ENCODE data around the gene ACP1. TPM values are rescaled to one million over a fixed set of nuclear protein-coding genes. Genes with fewer than 3 reads are reported as not detected.

The ACP1 gene
- total RNA-seq, 2 experiments from 2014 or later, result 89.7 to 93.2 TPM

DNA sequence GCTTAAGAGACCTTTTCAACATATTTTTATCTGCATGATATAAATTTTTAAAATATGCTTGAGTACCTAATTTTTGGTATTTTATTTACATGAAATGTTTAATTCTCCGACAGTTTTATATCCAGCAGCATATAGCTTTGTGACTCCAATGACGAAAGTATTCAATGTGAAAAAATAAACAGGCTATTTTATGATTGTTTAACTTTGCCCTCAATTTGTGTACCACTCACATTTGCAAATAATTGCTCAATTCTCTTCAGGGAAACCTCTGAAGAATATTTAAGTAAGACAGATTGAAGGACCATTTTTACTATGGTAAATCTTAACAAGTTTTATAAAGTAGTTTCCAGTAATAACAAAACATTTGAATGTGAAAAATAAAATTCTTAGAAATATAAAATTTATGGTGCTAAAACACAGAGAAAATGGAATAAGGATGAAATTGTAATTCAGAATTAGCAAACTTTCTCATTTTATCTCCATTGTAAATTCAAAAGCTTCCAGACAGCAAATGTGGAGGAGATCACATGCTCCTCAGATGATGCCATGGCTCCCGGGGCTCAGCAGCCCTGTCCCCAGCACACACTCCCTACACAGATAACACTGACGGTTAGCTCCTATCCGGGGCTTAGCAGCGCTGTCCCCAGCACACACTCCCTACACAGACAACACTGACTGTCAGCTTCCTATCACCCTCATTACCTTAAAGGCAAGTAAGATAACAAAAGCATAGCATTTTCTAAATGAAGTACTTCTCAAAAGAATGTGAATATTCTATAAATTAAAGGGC lies 40.6 kb upstream of the ACP1 start:
- no peak overlapping the region for H3K4me3 ChIP-seq (ENCODE audit: low read length)
- CTCF ChIA-PET, result no interaction called here
- H3K36me3 ChIP-seq (ENCODE audit: insufficient read depth, low read length), result peaks cover 16% of the 10 kb centered on the region
- H3K4me3 Mint-ChIP-seq, result no peak overlapping the region
- no peaks in the 10 kb centered on the region for H3K4me1 Mint-ChIP-seq (ENCODE audit: low read depth)
- no peaks in the 10 kb centered on the region for H3K27me3 ChIP-seq (ENCODE audit: control insufficient read depth in 1 of 2, insufficient read depth in 2 of 2, low read length in 2 of 2)
- ATAC-seq (ENCODE audit: poor library complexity) (no peak), DNase-seq (no peak)
- intact Hi-C loops (cut with DNase I, micrococcal nuclease), result no loop called here
- H3K27ac Mint-ChIP-seq, result no peak overlapping the region
- no peaks in the 10 kb centered on the region for H3K9me3 ChIP-seq (ENCODE audit: control insufficient read depth in 1 of 2, insufficient read depth in 1 of 2, low read length in 2 of 2)
- no peaks in the 10 kb centered on the region for H3K27me3 Mint-ChIP-seq
- no peaks in the 10 kb centered on the region for H3K9me3 Mint-ChIP-seq
- peaks cover 85% of the 10 kb centered on the region for H3K36me3 Mint-ChIP-seq (ENCODE audit: low read depth)
- H3K27ac ChIP-seq (ENCODE audit: low read depth in 1 of 2, low read length in 2 of 2), result no peak overlapping the region
- TF ChIP-seq, protein P1, sequence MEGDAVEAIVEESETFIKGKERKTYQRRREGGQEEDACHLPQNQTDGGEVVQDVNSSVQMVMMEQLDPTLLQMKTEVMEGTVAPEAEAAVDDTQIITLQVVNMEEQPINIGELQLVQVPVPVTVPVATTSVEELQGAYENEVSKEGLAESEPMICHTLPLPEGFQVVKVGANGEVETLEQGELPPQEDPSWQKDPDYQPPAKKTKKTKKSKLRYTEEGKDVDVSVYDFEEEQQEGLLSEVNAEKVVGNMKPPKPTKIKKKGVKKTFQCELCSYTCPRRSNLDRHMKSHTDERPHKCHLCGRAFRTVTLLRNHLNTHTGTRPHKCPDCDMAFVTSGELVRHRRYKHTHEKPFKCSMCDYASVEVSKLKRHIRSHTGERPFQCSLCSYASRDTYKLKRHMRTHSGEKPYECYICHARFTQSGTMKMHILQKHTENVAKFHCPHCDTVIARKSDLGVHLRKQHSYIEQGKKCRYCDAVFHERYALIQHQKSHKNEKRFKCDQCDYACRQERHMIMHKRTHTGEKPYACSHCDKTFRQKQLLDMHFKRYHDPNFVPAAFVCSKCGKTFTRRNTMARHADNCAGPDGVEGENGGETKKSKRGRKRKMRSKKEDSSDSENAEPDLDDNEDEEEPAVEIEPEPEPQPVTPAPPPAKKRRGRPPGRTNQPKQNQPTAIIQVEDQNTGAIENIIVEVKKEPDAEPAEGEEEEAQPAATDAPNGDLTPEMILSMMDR (IDR thresholded peaks at IDR 0.05), result no peak
- POLR2A ChIA-PET, result no interaction called here
- H3K4me1 ChIP-seq (ENCODE audit: insufficient read depth, low read length), result no peaks in the 10 kb centered on the region

DNA sequence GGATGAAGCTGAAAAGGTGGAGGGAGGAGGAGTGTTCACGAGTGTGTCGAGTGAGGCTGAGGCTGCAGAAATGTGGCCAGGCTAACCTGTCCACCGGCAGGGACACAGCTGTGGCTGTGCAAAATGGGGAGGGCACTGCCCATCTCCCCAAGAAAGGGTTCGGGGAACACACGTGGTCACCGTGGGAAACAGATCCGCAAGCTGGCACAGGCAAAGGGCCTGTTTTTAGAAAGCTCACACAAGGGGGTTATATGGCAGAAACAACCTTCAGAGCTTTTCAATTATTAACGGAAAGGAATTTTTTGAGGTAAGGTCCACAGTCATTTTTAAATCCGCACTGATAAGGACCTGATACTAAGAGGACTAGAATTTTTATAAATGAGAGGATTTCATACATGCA lies 36.6 kb upstream of the ACP1 start:
- Histone ChIP-seq H3K27me3 (ENCODE audit: control insufficient read depth in 1 of 2, insufficient read depth in 2 of 2, low read length in 2 of 2) (no peaks in the 10 kb centered on the region), H3K4me3 (ENCODE audit: low read length) (no peak overlapping the region), H3K27ac (ENCODE audit: low read depth in 1 of 2, low read length in 2 of 2) (no peak overlapping the region), H3K36me3 (ENCODE audit: insufficient read depth, low read length) (peaks cover 13% of the 10 kb centered on the region), H3K9me3 (ENCODE audit: control insufficient read depth in 1 of 2, insufficient read depth in 1 of 2, low read length in 2 of 2) (no peaks in the 10 kb centered on the region), H3K4me1 (ENCODE audit: insufficient read depth, low read length) (no peaks in the 10 kb centered on the region)
- intact Hi-C loops (cut with DNase I, micrococcal nuclease), result no loop called here
- ChIA-PET CTCF (no interaction called here), POLR2A (no interaction called here)
- Mint-ChIP-seq H3K36me3 (ENCODE audit: low read depth) (peaks cover 89% of the 10 kb centered on the region), H3K4me1 (ENCODE audit: low read depth) (no peaks in the 10 kb centered on the region), H3K27me3 (no peaks in the 10 kb centered on the region), H3K9me3 (no peaks in the 10 kb centered on the region), H3K4me3 (no peak overlapping the region), H3K27ac (no peak overlapping the region)
- TF ChIP-seq, protein P1 (IDR thresholded peaks at IDR 0.05), result no peak
- DNase-seq (no peak), ATAC-seq (ENCODE audit: poor library complexity) (no peak)

DNA sequence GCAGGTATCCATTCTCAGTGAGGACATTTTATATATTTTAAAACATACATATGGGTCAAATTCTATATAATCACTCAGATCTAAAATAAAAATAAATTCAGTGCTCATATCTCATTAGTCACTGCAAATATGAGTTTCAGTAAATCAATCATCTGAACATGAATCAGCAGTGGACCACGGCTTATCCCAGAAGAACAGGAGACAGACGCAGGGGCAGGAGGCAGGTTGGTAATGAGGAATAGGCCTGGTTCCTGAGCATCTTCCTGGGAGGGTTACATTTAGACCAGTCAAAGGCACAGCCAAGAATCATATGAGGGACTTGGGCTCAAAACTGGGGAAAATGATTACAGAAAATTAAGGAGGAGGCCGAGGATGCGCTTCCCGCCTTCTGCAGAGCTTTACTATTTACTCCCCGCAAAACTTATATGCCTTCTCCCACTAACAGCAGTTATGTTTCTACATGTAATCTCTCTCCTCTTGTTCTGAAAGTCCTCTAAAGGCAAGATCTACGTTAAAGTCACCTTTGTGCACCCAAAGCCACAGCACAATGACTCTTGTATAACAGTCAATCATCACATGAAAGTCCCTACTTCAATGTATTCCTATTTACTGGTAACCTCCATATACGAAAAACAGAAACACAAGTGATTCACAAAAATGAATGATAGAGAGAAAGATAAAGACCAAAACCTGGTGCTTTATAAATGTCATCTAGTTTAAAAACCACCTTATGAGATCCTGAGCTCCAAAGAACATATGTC lies 36.0 kb upstream of the ACP1 start:
- no peak for ATAC-seq (ENCODE audit: poor library complexity)
- POLR2A ChIA-PET, result no interaction called here
- no peak overlapping the region for H3K27ac ChIP-seq (ENCODE audit: low read depth in 1 of 2, low read length in 2 of 2)

More for the DNA sequence above, 36.0 kb upstream of the ACP1 start:
- H3K27ac Mint-ChIP-seq, result no peak overlapping the region
- no peak for DNase-seq
- Histone ChIP-seq H3K27me3 (ENCODE audit: control insufficient read depth in 1 of 2, insufficient read depth in 2 of 2, low read length in 2 of 2) (no peaks in the 10 kb centered on the region), H3K36me3 (ENCODE audit: insufficient read depth, low read length) (peaks cover 12% of the 10 kb centered on the region), H3K4me1 (ENCODE audit: insufficient read depth, low read length) (no peaks in the 10 kb centered on the region), H3K9me3 (ENCODE audit: control insufficient read depth in 1 of 2, insufficient read depth in 1 of 2, low read length in 2 of 2) (no peaks in the 10 kb centered on the region), H3K4me3 (ENCODE audit: low read length) (no peak overlapping the region)
- CTCF ChIA-PET, result no interaction called here
- TF ChIP-seq, protein P1 (IDR thresholded peaks at IDR 0.05), result no peak
- no peaks in the 10 kb centered on the region for H3K4me1 Mint-ChIP-seq (ENCODE audit: low read depth)
- H3K27me3 Mint-ChIP-seq, result no peaks in the 10 kb centered on the region
- no peak overlapping the region for H3K4me3 Mint-ChIP-seq
- H3K36me3 Mint-ChIP-seq (ENCODE audit: low read depth), result peaks cover 89% of the 10 kb centered on the region
- intact Hi-C loops (cut with DNase I, micrococcal nuclease), result no loop called here
- H3K9me3 Mint-ChIP-seq, result no peaks in the 10 kb centered on the region
